ENCODE results near the gene SELPLG.

The SELPLG gene

DNA sequence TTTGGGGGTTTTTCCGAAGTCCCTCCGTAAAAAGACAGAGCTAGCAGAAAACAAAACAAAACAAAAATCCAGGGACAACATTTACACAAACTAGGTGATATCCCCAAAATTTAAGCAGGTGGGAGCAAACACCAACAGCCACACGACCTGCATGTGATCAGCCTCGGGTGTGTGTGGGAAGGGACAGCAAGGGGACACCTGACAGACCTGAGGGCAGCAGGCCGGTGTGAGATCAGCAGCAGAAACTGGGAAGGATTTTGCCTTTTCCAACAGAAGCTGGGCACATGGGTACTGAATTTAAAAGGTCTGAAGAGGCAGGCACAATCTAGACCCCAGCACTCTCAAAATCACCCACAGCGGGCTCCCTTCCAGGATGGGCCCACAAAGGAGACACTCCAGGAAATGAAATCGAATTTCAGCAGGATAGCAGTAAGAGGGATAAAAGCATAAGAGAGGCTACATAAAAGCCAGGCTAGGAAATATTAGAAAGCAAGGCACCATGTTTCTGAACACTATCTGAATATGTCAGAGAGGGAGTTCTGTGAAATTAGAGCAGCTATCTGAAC, 36.5 kb upstream of the SELPLG start:
- Histone ChIP-seq H3K9ac (ENCODE audit: low read depth, low read length, poor library complexity, severe bottlenecking) (no peak overlapping the region), H3K79me2 (ENCODE audit: insufficient read depth, low read length) (peaks cover 57% of the 10 kb centered on the region), H3K27me3 (ENCODE audit: insufficient read depth, low read length, poor library complexity, severe bottlenecking) (no peaks in the 10 kb centered on the region), H3K4me1 (ENCODE audit: insufficient read depth, low read length, poor library complexity, severe bottlenecking) (peaks cover 4% of the 10 kb centered on the region), H3K4me3 (ENCODE audit: low read length, poor library complexity, severe bottlenecking) (no peak overlapping the region), H3F3A (ENCODE audit: low read depth) (no peaks in the 10 kb centered on the region), H3K9me3 (ENCODE audit: insufficient read depth, low read depth, low read length) (no peaks in the 10 kb centered on the region), H3K4me2 (ENCODE audit: low read depth, low read length, poor library complexity, severe bottlenecking) (no peak overlapping the region), H4K20me1 (ENCODE audit: insufficient read depth, low read length, poor library complexity, severe bottlenecking) (no peaks in the 10 kb centered on the region), H3K36me3 (ENCODE audit: insufficient read depth, low read length) (peaks cover 23% of the 10 kb centered on the region), H3K9me2 (replicated peaks; ENCODE audit: low read depth, low read length) (no peaks in the 10 kb centered on the region), H2AFZ (ENCODE audit: low read length) (no peak overlapping the region)
- no peak for TF ChIP-seq EZH2phosphoT487 (IDR thresholded peaks at IDR 0.05; ENCODE audit: borderline replicate concordance)
- TF ChIP-seq, protein P1, sequence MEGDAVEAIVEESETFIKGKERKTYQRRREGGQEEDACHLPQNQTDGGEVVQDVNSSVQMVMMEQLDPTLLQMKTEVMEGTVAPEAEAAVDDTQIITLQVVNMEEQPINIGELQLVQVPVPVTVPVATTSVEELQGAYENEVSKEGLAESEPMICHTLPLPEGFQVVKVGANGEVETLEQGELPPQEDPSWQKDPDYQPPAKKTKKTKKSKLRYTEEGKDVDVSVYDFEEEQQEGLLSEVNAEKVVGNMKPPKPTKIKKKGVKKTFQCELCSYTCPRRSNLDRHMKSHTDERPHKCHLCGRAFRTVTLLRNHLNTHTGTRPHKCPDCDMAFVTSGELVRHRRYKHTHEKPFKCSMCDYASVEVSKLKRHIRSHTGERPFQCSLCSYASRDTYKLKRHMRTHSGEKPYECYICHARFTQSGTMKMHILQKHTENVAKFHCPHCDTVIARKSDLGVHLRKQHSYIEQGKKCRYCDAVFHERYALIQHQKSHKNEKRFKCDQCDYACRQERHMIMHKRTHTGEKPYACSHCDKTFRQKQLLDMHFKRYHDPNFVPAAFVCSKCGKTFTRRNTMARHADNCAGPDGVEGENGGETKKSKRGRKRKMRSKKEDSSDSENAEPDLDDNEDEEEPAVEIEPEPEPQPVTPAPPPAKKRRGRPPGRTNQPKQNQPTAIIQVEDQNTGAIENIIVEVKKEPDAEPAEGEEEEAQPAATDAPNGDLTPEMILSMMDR (conservative IDR thresholded peaks at IDR 0.05; ENCODE audit: low read length) = no peak

DNA sequence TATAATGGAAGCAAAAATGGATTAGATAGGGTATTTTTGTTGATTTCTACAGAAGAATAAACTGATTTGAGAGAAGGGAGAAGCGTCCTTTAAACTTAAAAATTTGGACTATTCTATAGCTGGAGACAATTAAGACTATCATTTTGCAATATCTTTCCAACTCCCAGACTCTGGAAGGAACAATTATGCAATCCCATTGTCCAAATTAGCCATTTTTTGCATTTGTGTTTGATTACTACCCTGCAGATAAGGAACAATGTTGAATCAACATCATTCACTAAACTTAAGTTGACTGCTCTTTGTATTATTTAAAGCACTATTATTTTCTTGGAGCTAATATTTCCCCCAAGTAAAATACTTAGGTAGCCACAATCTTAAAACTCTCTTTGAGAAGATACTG, 34.8 kb upstream of the SELPLG start:
- H3K9me2 ChIP-seq (replicated peaks; ENCODE audit: low read depth, low read length) = no peaks in the 10 kb centered on the region
- no peaks in the 10 kb centered on the region for H3F3A ChIP-seq (ENCODE audit: low read depth)

DNA sequence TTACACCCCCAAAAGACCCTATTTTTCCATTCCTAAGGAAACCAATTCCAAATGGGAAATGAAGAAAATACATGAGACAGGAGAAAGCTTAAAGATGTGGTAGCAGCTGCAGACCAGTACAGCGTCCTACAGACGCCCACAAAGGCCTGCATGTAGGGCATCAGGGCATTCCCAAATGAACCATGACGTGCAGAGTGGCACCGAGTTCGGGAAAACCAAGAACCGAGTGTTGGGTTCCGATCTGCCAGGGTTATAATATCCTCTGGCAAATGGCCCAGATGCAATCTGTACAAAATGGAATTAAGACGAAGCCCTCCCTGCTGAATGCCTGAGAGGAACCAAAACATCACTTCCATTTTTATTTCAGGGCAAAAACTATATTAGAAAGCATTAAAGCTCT, 34.4 kb upstream of the SELPLG start:
- Histone ChIP-seq H3K4me3 (ENCODE audit: low read length, poor library complexity, severe bottlenecking) (no peak overlapping the region), H3K9ac (ENCODE audit: low read depth, low read length, poor library complexity, severe bottlenecking) (no peak overlapping the region), H3K9me2 (replicated peaks; ENCODE audit: low read depth, low read length) (no peaks in the 10 kb centered on the region), H3K4me2 (ENCODE audit: low read depth, low read length, poor library complexity, severe bottlenecking) (no peak overlapping the region), H3K4me1 (ENCODE audit: insufficient read depth, low read length, poor library complexity, severe bottlenecking) (peaks cover 10% of the 10 kb centered on the region), H3K27me3 (ENCODE audit: insufficient read depth, low read length, poor library complexity, severe bottlenecking) (no peaks in the 10 kb centered on the region), H3K79me2 (ENCODE audit: insufficient read depth, low read length) (peaks cover 73% of the 10 kb centered on the region), H4K20me1 (ENCODE audit: insufficient read depth, low read length, poor library complexity, severe bottlenecking) (peaks cover 4% of the 10 kb centered on the region), H2AFZ (ENCODE audit: low read length) (no peak overlapping the region), H3K9me3 (ENCODE audit: insufficient read depth, low read depth, low read length) (no peaks in the 10 kb centered on the region), H3F3A (ENCODE audit: low read depth) (no peaks in the 10 kb centered on the region), H3K36me3 (ENCODE audit: insufficient read depth, low read length) (peaks cover 15% of the 10 kb centered on the region)
- TF ChIP-seq, protein P1 (conservative IDR thresholded peaks at IDR 0.05; ENCODE audit: low read length) = no peak
- no peak for TF ChIP-seq EZH2phosphoT487 (IDR thresholded peaks at IDR 0.05; ENCODE audit: borderline replicate concordance)

More for the DNA sequence above, 34.8 kb upstream of the SELPLG start:
- Histone ChIP-seq H3K4me3 (ENCODE audit: low read length, poor library complexity, severe bottlenecking) (no peak overlapping the region), H3K4me1 (ENCODE audit: insufficient read depth, low read length, poor library complexity, severe bottlenecking) (peaks cover 10% of the 10 kb centered on the region), H4K20me1 (ENCODE audit: insufficient read depth, low read length, poor library complexity, severe bottlenecking) (peaks cover 4% of the 10 kb centered on the region), H3K9ac (ENCODE audit: low read depth, low read length, poor library complexity, severe bottlenecking) (no peak overlapping the region), H3K9me3 (ENCODE audit: insufficient read depth, low read depth, low read length) (no peaks in the 10 kb centered on the region), H3K27me3 (ENCODE audit: insufficient read depth, low read length, poor library complexity, severe bottlenecking) (no peaks in the 10 kb centered on the region), H3K36me3 (ENCODE audit: insufficient read depth, low read length) (peaks cover 20% of the 10 kb centered on the region), H3K79me2 (ENCODE audit: insufficient read depth, low read length) (peaks cover 69% of the 10 kb centered on the region), H2AFZ (ENCODE audit: low read length) (no peak overlapping the region), H3K4me2 (ENCODE audit: low read depth, low read length, poor library complexity, severe bottlenecking) (no peak overlapping the region)
- no peak for TF ChIP-seq EZH2phosphoT487 (IDR thresholded peaks at IDR 0.05; ENCODE audit: borderline replicate concordance)
- TF ChIP-seq, protein P1 (conservative IDR thresholded peaks at IDR 0.05; ENCODE audit: low read length) = no peak
